BJ (cell line): Measurements from ENCODE around the gene NAT9. TPM values are rescaled to one million over a fixed set of nuclear protein-coding genes. Genes with fewer than 3 reads are reported as not detected.

Experiments
- CTCF ChIA-PET: fragments of 350-600 bp; formaldehyde crosslinking; extraction: SDS; loops from one replicate; lab custom pipeline; 2021; ENCODE audit warnings: antibody characterized with exemption, inconsistent platforms; lab: Yijun Ruan, JAX
- POLR2A ChIA-PET: fragments of 300-600 bp; sonication (Branson Sonifier 250); formaldehyde crosslinking; extraction: SDS; loops from one replicate; lab custom pipeline; 2021; ENCODE audit warnings: antibody characterized with exemption; lab: Charles Lee
- DNase-seq: peaks from one replicate; pipeline ENCODE4 v3.0.0-alpha.2; 2011; ENCODE audit warnings: low read depth
- H3K27me3 ChIP-seq: 2 replicates; pipeline ENCODE4 v1.6.0; 2011; ENCODE audit warnings: low read length; ENCODE audit not compliant: control insufficient read depth, insufficient read depth
- H3K36me3 ChIP-seq: 2 replicates; pipeline ENCODE4 v1.5.1; 2011; ENCODE audit warnings: low read length; ENCODE audit not compliant: control insufficient read depth, insufficient read depth
- H3K4me3 ChIP-seq: 2 replicates; pipeline ENCODE4 v1.5.1; 2011; ENCODE audit warnings: low read depth, mild to moderate bottlenecking, control low read depth, low read length
- polyA plus RNA-seq: library from polyadenylated mRNA; depleted of rRNA; stranded (reverse); fragments of >200 nt; gene quantifications from 2 replicates; pipeline ENCODE4 v1.2.3, GENCODE V29; 2011
- TF ChIP-seq, protein P1 (sequence below): IDR thresholded peaks from 2 replicates; pipeline ENCODE4 v1.5.1; 2011; ENCODE audit warnings: low read depth, mild to moderate bottlenecking, control low read depth, inconsistent platforms, low read length, moderate library complexity; ENCODE audit not compliant: insufficient read depth

Gene NAT9
- polyA plus RNA-seq, 1 experiment = 50.6 TPM

DNA sequence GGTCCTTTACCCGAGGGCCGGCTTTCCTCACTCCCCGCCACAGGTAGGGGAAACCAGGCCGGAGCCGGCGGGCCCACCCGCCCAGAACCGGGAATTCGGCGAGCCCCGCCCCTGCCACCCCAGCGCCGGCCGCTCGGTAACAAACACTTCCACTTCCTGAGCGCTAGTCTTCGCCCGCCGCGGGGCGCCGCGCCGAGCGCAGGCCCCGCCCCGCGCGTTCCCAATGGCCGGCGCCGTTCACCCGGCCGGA, 27.9 kb downstream of the NAT9 start:
- Histone ChIP-seq H3K4me3 (peak overlapping the region; percentile 46), H3K36me3 (no peaks in the 10 kb centered on the region), H3K27me3 (no peaks in the 10 kb centered on the region)
- no peak for DNase-seq
- TF ChIP-seq, protein P1, sequence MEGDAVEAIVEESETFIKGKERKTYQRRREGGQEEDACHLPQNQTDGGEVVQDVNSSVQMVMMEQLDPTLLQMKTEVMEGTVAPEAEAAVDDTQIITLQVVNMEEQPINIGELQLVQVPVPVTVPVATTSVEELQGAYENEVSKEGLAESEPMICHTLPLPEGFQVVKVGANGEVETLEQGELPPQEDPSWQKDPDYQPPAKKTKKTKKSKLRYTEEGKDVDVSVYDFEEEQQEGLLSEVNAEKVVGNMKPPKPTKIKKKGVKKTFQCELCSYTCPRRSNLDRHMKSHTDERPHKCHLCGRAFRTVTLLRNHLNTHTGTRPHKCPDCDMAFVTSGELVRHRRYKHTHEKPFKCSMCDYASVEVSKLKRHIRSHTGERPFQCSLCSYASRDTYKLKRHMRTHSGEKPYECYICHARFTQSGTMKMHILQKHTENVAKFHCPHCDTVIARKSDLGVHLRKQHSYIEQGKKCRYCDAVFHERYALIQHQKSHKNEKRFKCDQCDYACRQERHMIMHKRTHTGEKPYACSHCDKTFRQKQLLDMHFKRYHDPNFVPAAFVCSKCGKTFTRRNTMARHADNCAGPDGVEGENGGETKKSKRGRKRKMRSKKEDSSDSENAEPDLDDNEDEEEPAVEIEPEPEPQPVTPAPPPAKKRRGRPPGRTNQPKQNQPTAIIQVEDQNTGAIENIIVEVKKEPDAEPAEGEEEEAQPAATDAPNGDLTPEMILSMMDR = no peak
- POLR2A ChIA-PET = no interaction called here
- CTCF ChIA-PET = interaction anchor here (1.5 to 4.5 kb wide), 3 partner anchors 11 to 98 kb away, joined by 4 to 52 read pairs (median 14); partner anchors contain the start of gene RAB37

DNA sequence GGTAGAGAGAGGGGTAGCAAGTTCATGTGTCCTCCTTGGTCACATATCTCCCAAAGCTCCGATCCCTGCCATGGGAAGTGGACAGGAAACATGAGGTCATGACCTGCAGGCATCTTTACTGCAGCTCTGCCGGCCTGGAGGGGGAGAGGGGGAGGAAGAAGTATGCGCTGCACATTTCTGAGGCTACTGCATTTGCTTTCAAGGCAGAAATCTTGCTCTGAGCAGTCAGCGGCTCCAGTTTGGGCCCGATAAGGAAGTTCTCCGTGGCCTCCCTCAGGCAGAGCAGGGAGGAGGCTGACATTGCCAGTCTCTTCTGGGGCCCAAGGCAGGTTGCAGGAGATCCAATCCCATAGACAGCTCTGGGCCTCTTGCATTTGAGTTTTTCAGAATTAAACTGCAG, 29.2 kb downstream of the NAT9 start:
- H3K36me3 ChIP-seq = no peaks in the 10 kb centered on the region
- TF ChIP-seq, protein P1 = no peak
- no peak overlapping the region for H3K4me3 ChIP-seq
- DNase-seq = no peak
- H3K27me3 ChIP-seq = no peaks in the 10 kb centered on the region
- POLR2A ChIA-PET = no interaction called here
- CTCF ChIA-PET = interaction anchor here (1.5 to 4.5 kb wide), 8 partner anchors 10 to 214 kb away, joined by 4 to 115 read pairs (median 15); partner anchors contain the start of genes GRIN2C, NAT9 and RAB37

DNA sequence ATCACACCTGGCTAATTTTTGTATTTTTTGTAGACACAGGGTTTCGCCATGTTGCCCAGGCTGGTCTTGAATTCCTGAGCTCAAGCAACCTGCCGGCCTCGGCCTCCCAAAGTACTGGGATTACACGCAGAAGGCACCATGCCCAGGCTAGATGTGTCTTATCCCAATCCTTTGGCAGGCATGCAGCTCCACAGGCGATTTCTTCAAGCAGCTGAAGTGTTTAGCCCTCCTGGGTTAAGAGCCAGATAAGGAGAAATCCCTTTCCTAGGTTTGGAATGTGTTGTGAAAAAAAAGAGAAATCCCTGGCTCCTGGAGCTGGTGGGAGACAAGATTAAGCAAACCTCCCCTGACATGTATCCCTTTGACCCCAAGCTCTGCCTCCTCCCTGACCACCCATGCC, 29.8 kb downstream of the NAT9 start:
- TF ChIP-seq, protein P1 = no peak
- Histone ChIP-seq H3K4me3 (no peak overlapping the region), H3K27me3 (no peaks in the 10 kb centered on the region), H3K36me3 (no peaks in the 10 kb centered on the region)
- POLR2A ChIA-PET = no interaction called here
- CTCF ChIA-PET = interaction anchor here (1.3 to 4.5 kb wide), 11 partner anchors 9 to 215 kb away, joined by 4 to 115 read pairs (median 14); partner anchors contain the start of genes FDXR, GRIN2C, NAT9 and RAB37
- no peak for DNase-seq

DNA sequence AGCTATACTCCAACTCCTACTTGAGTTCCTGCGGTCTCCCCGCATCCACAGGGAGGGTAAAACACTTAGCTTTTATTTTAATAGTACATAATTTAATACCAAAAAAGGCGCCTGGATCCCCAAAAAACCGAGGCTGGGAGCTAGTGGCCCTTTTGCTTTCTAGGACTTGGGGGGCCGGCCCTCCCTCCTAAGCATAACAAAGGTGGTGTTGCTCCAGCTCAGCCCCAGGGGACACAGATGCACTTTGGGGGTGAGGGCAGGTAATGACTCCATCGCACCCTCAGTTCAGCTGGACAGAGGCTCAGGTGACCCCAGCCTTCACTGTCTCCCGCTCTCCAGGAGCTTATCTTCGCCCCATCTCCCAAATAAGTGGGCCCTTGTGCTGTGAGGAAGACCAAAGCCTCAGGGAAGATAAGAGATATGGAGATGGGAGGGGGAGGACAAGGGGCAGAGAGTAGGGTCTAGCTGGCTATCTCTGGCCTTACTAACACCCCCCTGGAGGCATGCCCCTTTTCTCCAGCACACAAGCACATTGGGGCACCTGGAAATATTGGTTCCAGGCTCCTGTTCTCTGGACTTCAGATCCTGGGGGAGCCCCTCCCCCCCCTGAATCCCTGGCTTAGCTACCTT, 30.5 kb downstream of the NAT9 start:
- CTCF ChIA-PET = interaction anchor here (0.6 to 4.5 kb wide), 20 partner anchors 9 to 248 kb away, joined by 3 to 115 read pairs (median 5); partner anchors contain the start of genes FDXR, GRIN2C, NAT9 and RAB37
- POLR2A ChIA-PET = no interaction called here
- peaks cover 3% of the 10 kb centered on the region for H3K27me3 ChIP-seq
- TF ChIP-seq, protein P1 = no peak
- H3K4me3 ChIP-seq = no peak overlapping the region
- H3K36me3 ChIP-seq = no peaks in the 10 kb centered on the region
- DNase-seq = no peak

DNA sequence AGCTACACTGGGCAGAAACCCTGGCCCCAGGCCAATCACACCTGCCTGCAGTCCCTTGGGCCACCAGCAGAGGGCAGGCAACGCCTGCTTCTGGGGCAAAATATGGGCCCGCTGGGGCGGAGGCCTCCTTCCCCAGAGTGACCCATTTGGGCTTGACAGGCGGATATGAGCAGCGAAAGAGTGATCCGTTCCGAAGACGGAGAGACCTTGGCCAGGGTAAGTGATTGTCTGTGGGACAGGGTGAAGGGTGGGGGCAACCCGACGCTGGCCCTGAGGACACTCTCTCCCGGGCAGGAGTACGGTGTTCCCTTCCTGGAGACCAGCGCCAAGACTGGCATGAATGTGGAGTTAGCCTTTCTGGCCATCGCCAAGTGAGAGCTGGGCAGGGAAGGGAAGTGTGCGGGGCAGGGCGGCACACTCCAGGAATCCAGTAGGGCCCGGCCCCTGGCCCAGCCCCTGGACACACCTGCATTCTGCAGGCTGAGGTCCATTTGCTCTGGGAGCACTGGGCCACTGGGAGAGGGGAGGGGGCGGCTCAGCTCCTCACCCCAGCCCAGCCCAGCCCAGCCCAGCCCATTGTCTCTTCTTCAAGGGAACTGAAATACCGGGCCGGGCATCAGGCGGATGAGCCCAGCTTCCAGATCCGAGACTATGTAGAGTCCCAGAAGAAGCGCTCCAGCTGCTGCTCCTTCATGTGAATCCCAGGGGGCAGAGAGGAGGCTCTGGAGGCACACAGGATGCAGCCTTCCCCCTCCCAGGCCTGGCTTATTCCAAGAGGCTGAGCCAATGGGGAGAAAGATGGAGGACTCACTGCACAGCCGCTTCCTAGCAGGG, 31.2 kb downstream of the NAT9 start:
- Histone ChIP-seq H3K4me3 (no peak overlapping the region), H3K36me3 (no peaks in the 10 kb centered on the region), H3K27me3 (peaks cover 3% of the 10 kb centered on the region)
- TF ChIP-seq, protein P1 = peak; percentile 100
- CTCF ChIA-PET = interaction anchor here (0.6 to 4.5 kb wide), 24 partner anchors 8 to 249 kb away, joined by 3 to 115 read pairs (median 4); partner anchors contain the start of genes FDXR, GRIN2C, NAT9 and RAB37
- POLR2A ChIA-PET = no interaction called here
- no peak for DNase-seq
